ENCODE results near the gene IFNGR1.

Gene IFNGR1

DNA sequence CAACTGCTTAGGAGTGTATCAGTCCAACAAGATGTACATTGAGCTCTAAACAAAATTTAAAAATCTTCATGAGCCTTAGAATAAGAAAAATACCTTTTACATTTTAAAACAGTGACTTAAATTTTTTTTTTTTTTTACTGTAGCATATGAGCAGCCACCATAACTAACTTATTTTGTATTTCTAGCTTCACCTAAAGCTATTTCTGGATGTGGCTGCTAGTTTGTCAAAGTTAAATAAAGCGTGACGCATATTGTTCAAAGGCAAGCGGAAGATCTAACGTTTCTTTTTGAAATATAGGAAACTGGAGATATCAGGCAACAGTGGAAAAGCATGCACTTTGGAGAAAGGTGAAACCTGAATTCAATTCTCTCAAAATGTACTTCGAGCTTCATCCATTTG is 42.5 kb downstream of the IFNGR1 start:
- no peak for DNase-seq (ENCODE audit: low read depth in 2 of 2)

DNA sequence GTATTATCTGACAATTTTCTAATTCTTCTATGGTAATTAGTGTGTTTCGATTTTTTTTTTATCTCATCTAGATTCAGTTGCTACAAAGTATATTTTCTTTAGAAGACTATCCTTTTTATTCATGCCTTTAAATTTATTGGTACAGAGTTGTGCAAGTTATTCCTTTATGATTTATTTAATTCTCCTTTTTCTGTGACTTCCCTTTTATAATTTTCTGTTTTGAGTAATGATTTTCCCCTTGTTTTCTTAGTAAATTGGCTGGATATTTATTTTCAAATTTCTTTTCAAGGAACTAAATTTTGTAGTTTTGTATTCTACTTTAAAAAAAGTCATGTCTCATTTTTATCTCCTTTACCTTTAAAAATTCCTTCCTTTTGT is 43.3 kb downstream of the IFNGR1 start:
- DNase-seq (ENCODE audit: low read depth in 2 of 2): no peak

DNA sequence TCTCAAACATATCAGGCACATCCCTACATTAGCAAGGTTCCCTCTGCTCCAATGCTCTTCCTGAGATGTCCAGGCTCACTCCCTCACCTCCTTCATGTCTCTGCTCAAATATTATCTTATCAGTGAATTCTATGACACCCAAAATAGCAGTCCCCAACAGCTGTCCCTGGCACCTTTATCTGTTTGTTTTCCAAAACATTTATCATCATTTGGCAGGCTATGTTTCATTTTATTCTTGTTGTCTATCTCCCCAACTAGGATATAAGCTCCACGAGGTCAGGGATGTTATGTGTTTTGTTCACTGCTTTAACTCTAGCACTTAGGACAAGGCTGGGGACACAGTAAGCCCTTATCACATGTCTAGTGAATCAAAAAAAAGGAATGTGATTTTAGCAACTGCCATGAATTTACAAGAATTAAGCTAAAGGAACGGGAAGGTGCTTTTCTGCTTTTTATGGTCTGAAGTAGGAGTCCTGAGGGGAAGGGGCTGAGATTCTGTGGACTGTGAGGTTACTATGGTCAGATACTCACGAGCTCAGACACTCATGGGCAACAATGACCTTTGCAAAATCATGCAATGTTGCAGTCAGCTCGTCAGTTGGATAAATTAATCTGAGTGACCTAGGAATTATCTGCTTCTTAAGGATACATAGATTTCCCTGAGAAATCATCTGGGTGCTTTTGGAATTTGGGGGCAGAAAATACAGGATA is 43.9 kb downstream of the IFNGR1 start:
- DNase-seq (ENCODE audit: low read depth in 2 of 2): no peak

DNA sequence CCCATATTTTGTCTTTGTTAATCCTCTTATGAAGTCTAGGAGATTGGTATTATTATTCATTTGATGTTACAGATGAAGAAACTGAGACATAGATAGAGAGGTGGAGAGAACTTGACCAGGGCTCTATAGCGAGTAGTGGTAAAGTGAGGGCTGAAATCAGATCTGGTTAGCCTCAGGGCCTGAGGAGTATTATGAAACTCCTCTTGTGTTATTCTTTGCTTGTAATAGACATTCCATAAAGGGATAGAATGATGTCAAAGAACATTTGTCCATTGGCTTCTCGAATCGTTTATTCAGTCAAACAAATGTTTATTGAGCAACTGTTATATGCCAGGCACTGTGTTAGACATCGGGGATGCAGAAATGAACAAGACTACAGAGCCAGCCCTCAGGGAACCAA is 45.7 kb downstream of the IFNGR1 start, which contains the start of gene IL22RA2:
TSS of gene IL22RA2 (minus strand) at position 144 of the 400 bp plus-strand sequence. CDS start 11,895 bp downstream, outside the sequence.
- no peak for DNase-seq (ENCODE audit: low read depth in 2 of 2)

DNA sequence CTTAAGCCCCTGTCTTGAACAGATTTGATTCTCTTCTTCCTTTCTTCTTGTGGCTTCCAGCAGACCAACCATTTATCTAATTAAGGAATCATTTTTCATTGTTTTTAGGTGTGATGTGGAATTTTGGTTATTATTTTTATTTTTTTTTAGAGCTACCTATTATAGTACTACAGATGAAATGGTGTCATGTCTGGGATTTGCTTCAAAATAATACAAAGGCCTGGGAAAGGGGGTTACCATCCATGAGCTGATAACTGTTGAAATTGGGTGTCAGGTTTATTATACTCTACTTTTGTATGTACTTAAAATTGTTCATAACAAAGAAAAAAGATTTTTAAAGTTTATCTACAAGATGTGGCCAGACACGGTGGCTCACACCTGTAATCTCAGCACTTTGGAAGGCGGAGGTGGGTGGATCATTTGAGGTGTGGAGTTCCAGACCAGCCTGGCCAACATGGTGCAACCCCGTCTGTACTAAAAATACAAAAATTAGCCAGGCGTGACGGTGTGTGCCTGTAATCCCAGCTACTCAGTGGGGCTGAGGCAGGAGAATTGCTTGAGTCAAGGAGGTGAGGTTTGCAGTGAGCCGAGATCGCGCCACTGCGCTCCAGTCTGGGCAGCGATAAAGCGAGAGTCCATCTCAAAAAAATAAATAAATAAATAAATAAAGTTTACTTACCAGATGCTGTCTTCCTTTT is 46.3 kb downstream of the IFNGR1 start:
- DNase-seq (ENCODE audit: low read depth in 2 of 2): no peak

DNA sequence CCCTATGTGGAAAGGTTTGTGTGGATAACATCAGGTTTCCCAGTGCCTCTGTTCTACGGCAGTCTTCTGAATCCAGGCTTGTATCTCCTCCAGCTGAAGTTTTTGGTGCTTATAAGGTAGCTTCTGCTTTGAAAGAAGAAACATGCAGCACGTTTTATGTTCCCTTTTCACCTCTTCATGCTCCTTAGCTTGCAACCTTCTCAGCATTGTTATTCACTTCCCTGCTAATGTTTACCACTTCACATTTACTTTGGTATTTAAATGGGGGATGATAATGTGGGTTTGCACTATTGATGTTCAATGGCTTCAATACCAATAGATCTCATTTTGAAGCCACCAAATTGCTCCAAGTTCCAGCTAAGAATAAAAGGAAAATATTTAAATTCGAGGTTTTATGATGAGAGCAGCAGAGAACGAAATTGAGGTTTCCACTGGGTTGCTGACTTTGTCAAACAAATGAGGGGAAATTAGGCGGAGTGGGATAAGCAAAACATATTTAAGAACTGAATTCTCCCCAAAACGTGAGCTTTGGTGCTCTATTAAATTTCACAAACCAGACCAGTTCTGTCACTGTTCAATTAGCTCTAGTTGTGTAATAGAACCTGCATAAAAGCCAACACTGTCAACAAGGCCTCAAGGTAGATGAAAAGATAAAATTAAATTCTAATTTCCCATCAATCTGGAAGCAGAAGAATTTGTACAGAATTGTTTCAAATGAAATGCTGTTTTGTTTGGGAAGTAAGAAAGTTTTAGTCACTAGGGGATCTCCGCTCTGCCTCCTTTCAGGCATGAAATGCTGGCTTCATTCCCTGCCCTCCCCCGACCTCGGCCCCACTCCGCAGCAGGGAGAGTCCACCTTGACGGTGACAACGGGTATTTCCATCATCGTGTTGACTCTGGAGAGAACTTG is 47.1 kb downstream of the IFNGR1 start:
- no peak for DNase-seq (ENCODE audit: low read depth in 2 of 2)

DNA sequence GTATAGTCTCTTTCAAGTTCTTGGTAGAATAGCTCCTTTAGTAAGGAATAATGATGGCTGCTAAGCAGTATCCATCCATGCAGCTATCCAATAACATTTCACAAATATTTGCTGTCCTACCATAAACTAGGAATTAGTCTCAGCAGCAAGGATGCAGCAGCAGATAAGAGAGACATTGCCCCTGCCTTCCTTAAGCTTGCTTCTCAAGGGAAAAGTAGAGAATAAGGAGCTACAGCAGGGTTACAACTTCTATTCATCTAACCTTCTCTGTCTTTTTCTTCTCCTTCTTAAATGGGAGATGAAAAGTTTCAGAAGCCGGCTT is 48.2 kb downstream of the IFNGR1 start:
- DNase-seq (ENCODE audit: low read depth in 2 of 2): no peak

DNA sequence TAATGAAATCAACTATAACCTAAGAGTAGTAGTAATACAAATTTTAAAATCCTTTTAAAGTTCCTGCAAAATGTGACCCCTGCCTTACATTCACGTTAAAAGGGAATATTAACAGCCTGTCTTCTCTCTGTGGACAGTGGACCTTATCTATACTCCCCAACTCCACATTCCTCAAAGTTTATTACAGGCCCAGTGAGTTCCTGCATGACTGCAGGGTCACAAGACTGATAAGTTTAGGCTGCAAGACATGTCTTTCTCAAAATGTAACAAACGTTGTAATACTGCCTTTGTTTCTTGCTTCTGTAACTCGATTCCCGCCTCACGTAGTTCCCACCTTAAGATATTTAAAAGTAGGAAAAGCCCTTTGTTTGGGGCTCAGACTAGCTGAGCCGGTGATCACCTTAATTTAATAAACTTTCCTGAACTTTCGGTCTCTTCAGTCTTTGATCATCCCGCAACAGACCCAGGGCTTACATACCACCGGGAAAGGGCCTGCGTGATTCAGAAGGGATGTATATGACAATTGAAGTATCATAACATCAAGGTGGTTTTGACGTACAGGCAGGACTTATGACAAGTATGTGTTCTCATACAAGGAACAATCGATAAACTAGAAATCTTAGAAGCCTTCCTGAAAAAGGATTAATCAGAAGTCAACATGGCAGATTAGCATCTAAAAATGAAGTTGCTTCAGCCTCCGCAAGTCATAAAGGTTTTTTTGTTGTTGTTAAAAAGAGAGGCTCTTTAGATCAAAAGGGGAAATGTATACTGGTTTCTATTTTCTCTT is 48.7 kb downstream of the IFNGR1 start:
- no peak for DNase-seq (ENCODE audit: low read depth in 2 of 2)

DNA sequence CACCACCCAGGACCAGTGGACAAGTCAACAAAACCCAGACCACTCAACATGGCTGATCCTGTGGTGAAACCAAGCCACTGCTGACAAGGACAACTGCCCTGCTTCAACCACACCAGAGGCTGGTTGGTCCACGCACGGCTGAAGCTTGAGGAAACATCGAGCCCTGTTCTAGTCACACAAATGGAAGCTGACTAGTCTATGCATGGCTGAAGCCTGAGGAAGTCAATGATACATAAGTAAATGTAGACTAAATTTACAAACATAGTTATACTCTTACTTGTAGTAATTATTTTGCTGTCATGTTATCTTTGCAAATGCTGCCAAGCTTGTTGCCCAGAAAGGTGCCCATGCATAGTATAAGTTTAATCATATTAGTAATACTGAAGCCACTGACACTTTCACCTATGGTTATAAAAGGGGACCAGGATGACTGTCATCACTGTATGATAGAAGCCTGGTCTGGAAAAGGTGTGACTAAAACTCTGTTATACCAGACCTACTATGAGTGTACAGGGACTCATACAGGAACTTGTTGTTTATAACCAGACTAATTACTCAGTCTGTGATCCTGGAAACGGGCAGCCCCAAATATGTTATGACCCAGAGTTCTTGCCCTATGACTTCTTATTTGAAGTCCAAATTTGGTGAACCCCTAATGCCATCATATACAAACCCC is 51.3 kb downstream of the IFNGR1 start:
- DNase-seq (ENCODE audit: low read depth in 2 of 2): no peak

DNA sequence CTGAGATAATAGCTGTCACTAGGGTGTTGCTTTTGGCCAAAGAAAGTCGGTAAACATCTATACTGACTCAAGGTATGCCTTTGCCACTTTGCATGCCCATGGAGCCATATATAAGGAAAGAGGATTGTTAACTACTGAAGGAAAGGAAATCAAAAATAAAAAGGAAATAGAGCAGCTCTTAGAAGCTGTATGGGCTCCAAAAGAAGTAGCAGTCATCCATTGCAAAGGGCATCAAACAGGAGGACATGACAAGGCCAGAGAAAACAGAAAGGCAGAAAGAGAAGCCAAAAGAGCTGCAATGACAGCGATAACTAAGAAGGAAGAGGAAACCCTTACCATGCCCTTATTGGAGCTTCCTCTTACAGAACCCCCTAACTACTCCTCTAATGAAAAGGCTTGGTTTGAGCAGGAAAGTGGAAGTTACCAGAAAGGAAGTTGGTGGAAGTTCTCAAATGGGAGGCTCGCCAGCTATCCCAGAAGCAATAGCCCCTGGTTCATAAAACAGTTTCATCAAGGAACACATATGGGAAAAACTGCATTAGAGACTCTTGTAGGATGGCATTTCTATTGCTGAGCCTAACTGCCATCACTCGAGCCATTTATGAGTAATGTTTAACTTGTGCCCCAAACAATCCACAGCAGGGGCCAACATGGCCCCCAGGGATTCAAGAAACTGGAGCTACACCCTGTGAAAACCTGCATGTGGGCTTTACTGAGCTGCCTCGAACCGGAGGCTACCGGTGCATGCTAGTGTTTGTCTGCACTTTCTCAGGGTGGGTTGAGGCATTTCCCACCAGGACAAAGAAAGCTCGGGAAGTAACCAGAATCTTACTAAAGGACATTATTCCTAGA is 52.7 kb downstream of the IFNGR1 start:
- DNase-seq (ENCODE audit: low read depth in 2 of 2): no peak

DNA sequence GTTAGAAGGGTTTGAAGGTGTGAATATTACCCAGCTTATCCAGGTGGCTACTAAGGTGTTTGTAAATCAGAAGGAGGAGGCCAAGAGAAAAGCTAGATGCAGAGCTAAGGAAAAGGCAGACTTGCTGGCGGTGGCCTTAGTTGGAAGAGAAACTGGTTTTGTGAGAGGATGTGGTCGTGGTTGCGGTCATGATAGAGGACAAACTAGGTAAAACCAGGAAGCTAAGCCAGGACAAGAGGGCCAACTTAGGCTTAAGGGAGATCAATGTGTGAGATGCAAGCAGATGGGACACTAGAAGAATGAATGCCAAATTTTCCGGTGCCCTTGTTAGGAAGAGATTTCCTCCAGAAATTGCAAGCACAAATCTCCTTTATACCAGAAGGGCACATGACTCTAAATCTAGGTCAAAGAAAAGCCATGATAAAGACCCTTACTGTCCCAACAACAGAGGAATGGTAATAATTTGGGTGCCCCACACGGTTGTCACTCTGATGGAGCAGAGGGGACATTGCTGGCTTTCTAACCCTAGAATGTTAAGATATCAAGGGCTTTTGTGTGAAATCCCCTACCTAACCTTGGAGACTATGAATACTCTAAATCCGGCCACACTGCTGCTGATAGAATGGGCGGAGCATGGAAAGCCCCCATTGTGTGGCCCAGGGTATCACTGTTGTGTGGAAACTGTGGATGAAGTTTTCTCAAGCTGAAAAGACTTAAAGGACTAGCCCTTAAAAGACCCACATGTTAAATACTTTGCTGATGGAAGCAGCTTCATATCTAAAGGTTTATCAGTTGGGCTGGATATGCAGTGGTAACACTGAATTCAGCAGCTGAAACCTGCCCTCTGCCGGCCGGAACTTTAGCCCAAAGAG is 53.6 kb downstream of the IFNGR1 start:
- no peak for DNase-seq (ENCODE audit: low read depth in 2 of 2)

DNA sequence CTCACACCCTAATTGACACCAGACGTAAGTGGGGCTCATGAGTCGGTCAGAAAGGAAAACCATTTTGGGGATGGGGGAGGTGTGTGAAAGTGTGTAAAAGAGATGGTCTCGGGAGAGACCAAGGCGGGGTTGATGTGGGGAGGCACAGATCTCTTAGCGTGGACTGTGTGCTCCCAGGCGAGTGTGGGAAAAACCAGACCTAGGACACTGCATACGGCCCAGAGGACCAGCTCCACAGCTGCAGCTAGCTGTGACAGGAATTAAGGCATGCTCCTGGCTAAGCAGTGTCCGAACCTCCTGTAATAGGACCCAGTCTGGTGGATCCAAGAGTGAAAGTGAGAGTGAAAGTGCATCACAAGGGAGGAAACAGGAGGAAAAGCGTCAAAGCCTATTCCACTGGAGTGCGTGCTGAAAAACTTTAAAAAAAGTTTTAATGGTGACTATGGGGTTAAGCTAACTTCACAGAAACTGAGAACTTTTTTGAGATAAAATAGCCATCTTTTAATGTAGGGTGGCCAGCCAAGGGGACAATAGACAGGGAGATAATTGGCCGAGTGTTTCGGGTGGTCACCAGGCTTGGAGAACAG is 55.4 kb downstream of the IFNGR1 start:
- no peak for DNase-seq (ENCODE audit: low read depth in 2 of 2)

DNA sequence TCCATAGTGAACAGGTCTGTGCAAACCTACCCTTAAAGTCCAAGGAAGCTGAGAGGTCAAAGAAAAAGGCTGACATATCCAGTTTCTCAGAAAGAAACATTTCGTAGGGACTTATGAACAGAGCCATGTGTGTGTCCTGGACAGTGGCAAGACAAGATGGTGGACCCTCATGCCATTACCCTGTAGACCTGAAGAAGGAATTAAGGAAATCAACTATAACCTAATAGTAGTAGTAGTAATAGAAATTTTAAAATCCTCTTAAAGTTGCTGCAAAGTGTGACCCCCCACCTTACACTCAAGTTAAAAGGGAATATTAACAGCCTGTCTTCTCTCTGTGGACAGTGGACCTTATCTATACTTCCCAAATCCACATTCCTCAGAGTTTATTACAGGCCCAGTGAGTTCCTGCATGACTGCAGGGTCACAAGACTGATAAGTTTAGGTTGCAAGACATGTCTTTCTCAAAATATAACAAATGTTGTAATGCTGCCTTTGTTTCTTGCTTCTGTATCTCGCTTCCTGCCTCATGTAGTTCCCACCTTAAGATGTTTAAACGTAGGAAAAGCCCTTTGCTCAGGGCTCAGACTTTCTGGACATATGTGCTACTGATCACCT is 56.4 kb downstream of the IFNGR1 start:
- no peak for DNase-seq (ENCODE audit: low read depth in 2 of 2)

DNA sequence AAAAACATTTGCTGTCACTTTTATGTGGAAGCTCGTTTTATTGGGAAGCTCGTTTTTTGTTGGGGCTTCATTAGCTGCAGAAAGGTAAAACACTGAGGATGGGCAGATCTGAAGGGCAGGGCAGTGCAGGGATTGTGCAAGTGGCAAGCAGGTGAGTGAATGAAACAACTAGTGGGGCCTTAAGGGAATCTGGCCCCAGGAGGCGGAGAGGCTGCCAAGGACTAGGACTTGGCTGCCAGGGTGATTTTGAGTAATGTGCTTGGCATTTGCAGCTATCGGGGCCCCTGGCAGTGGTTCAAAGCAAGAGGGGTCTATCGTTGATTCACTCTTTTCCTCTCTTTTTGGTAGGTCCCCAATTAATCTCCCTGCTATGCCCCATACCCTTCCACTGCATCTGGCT is 57.2 kb downstream of the IFNGR1 start:
- no peak for DNase-seq (ENCODE audit: low read depth in 2 of 2)

DNA sequence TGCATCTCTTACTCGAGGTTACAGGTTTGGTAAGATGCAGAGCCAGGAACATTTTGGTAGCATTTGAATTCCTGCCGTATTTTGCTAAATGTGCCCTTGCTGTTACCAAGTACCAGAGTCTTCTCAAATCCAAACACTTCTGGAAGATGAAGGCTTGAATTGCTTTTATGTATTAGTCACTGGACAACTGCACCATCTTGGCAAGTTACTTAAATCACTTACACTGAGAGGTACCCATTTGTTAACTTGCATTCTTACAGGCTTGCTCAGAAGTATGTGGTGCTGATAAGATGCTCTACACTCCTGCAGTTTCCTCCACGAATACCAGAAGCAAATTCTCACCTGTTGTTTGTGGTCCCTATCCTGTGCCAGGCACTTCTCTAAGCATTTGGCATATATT is 58.4 kb downstream of the IFNGR1 start:
- no peak for DNase-seq (ENCODE audit: low read depth in 2 of 2)

DNA sequence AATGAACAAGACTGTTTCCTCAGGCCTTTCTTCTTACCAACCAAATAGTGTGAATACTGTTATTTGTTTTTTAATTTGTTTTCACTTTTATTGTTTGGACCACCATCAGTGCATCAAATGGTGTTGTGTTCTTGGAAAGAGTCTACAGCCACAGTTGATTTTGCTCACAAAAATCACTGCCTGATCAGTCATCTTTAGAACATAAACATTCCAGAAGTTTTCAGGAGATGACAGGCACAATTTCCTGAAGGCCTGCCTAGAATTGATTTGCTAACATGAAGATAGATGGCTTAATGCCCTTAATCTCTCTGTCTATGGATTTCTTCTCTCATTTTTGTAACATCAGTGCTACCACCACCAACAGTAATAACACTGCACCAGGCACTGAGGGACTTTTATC is 59.3 kb downstream of the IFNGR1 start:
- DNase-seq (ENCODE audit: low read depth in 2 of 2): no peak

DNA sequence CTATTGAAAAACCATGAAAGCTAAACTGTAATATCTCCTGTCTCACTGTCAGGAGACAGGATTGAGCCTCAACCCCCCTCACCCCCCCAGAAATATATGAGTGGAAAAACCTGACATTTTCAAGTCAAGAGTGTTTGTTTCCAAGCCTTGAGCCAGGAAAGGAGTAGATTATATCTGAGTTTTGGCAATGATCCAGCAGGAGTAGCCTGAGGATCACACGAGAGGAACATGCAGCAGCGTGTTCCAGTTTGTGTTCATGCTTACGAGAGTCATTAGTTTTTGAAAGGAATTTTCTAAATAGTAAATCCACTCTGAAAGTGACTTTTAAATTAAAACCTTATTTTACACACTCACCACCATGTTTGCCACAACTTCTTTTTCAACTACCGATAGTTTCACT is 61.6 kb downstream of the IFNGR1 start:
- DNase-seq (ENCODE audit: low read depth in 2 of 2): no peak

DNA sequence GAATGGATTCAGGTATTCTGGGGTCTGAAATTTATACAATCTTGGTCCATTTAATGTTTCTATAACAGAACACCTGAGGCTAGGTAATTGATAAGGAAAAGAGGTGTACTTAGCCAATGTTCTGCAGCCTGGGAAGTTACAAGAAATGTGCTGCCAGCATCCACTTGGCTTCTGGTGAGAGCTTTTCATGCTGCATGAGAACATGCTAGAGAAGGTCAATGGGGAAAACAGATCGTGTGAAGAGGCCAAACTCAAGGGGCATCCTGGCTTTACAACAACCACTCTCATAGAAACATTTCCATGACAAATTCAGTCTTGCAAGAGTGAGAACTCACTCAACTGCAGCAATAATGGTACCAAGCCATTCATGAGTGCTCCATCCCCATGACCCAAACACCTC is 62.5 kb downstream of the IFNGR1 start:
- DNase-seq (ENCODE audit: low read depth in 2 of 2): no peak

DNA sequence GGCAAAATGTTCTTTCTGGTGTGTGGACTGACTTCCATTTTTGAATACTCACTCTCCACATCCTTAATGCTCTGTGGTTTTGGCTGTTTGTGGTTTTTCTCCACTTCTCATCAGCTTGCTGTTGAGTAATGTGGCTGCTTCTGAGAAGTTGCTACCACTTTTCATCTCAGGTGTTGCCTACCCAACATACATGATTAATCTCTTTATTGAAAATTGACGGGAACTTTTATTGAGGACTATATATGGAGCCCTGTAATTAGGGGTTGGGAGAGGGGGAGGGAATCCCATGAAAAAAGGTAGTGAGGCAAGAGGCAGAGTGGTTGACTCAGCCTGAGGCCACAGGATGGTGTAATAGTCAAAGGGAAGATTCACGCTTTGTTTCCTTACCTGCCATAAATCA is 63.4 kb downstream of the IFNGR1 start:
- DNase-seq (ENCODE audit: low read depth in 2 of 2): no peak

Data from stimulated activated CD4-positive, alpha-beta T cell treated with anti-CD3 and anti-CD28 coated beads, Interleukin-4, amount 100 ng/mL, for 48 hours (primary cell).